HG03520 (cell line): ENCODE data around the gene UNC45A.

Experiments used
- ATAC-seq: cut with Tn5 transposase; IDR thresholded peaks from one replicate; pipeline ENCODE4 v1.9.1; 2021; ENCODE audit warnings: mild to moderate bottlenecking, moderate library complexity; ENCODE audit not compliant: unreplicated experiment

UNC45A gene

DNA sequence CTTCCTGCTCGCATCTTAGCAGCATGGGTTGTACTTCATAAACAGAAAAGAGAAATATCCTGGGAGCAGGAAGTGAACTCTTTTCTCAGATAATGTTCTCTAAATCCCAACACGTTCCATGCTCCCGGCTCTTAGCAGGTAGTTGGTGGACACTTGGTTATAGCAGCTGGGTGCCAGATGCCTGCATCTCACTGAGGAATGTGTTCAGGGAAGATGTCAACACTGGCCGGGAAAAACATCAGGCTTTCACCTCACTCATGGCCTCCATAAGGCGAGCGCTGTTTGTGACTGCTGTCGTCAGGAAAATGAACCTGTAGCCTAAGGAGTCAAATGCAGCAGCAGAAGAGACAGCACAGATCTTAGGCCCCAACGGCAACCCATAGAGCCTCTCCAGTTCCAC is 63.7 kb downstream of the UNC45A start:
- ATAC-seq: no peak

DNA sequence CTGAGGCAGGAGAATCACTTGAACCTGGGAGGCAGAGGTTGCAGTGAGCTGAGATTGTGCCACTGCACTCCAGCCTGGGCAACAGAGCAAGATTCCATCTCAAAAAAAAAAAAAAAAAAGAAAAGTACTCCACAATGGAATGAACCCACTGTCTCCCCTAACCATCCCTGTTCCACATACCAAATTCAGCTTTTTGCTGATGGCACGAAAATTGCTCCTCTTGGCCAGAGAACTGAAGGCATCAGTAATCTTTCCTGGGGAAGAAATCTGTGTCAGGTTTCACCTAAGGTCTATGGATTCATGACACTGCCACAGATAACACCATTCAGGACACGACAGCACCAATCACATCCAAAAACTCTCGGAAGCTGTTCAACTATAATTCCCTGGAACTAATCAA is 66.1 kb downstream of the UNC45A start:
- no peak for ATAC-seq
